Measurements from ENCODE around the gene BCR.

DNA sequence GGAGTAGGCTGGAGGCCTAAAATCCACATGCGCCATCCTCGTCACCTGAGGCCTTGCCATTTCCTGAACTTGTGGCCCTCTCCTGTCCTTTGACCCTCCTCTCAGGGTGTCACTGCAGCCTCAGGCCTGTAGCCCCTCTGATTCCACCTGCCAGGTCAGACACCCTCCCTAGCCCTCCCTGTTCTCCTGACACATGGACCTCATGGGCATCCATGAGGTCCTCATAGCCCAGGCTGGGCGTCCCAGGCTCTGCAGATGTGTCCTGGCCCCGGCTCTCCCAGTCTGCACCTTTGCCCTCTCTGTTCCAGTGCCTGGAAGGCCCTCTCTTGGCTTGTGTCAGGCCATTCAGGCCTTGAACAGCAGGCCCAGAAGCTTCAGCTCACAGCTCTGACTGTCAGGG lies 19.3 kb upstream of the BCR start:
- TF ChIP-seq, protein P1, sequence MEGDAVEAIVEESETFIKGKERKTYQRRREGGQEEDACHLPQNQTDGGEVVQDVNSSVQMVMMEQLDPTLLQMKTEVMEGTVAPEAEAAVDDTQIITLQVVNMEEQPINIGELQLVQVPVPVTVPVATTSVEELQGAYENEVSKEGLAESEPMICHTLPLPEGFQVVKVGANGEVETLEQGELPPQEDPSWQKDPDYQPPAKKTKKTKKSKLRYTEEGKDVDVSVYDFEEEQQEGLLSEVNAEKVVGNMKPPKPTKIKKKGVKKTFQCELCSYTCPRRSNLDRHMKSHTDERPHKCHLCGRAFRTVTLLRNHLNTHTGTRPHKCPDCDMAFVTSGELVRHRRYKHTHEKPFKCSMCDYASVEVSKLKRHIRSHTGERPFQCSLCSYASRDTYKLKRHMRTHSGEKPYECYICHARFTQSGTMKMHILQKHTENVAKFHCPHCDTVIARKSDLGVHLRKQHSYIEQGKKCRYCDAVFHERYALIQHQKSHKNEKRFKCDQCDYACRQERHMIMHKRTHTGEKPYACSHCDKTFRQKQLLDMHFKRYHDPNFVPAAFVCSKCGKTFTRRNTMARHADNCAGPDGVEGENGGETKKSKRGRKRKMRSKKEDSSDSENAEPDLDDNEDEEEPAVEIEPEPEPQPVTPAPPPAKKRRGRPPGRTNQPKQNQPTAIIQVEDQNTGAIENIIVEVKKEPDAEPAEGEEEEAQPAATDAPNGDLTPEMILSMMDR (IDR thresholded peaks at IDR 0.05), result no peak
- no peak for TF ChIP-seq POLR2AphosphoS5 (IDR thresholded peaks at IDR 0.05)

Data from upper lobe of left lung (tissue), 4 donors.